Lower leg skin (tissue), 4 donors: Measurements from ENCODE around the gene SIK2. TPM values are rescaled to one million over a fixed set of nuclear protein-coding genes. Genes with fewer than 3 reads are reported as not detected.

ENCODE experiments used
- DNase-seq, 2 donors: peaks; one replicate each; pipeline ENCODE4 v3.0.0-alpha.2; 2019; ENCODE audit warnings: low spot score in 2 of 2
- H3K4me3 ChIP-seq: fragments of 200-600 bp; sonication (generic); 2 replicates; pipeline ENCODE4 v1.5.1; 2017; ENCODE audit warnings: mild to moderate bottlenecking, low read depth; ENCODE audit not compliant: poor library complexity, severe bottlenecking
- POLR2A ChIP-seq, 2 donors: fragments of 450-650 bp; IDR thresholded peaks; one replicate each; pipeline ENCODE4 v1.6.1; 2016 to 2017; ENCODE audit warnings: antibody characterized with exemption in 2 of 2, mild to moderate bottlenecking in 1 of 2, moderate library complexity in 1 of 2
- WGBS, 2 donors: methylation state at CpG; one replicate each; pipeline ENCODE4 v1.1.5; 2018; 5-methylcytosine and 5-hydroxymethylcytosine counted together
- intact Hi-C: fragments of 100-400 bp; cut with DNase I; formaldehyde crosslinking; loops from one replicate; pipeline ENCODE4 v1.15.0; 2023; ENCODE audit warnings: low total_unique reads
- total RNA-seq, 4 donors: library from RNA; depleted of rRNA; stranded (reverse); fragments of >200 nt; gene quantifications; one replicate each; pipeline ENCODE4 v1.1.0, GENCODE V29; 2016
- TF ChIP-seq, protein P1 (sequence below), 3 donors: fragments of 450-650 bp; IDR thresholded peaks; one replicate each; pipeline ENCODE4 v1.5.1; 2016; ENCODE audit warnings: antibody characterized with exemption in 3 of 3, mild to moderate bottlenecking in 3 of 3, moderate library complexity in 2 of 3

SIK2 gene
- total RNA-seq, 4 donors from 2014 or later = 15.4 to 19.5 (median 18.9) TPM

DNA sequence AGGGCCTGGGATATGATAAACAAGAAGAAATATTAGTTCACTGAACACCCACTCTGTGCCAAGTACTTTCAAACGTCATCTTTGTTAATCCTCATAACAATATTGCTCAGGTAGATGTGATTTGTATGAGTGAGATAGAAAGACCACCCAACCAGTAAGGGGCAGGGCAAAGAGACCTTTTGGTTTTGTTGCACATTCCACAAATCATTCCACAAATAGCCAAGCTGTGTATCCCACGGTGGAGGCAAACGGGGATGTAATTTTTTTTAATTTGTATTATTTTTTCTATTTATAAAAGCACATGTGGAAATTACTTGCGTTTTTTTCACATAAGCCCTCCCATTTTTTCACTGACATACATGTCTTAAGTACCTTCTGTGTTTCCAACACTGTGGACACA, 32.8 kb upstream of the SIK2 start:
- intact Hi-C loops = no loop called here
- H3K4me3 ChIP-seq = no peak overlapping the region
- TF ChIP-seq, protein P1, sequence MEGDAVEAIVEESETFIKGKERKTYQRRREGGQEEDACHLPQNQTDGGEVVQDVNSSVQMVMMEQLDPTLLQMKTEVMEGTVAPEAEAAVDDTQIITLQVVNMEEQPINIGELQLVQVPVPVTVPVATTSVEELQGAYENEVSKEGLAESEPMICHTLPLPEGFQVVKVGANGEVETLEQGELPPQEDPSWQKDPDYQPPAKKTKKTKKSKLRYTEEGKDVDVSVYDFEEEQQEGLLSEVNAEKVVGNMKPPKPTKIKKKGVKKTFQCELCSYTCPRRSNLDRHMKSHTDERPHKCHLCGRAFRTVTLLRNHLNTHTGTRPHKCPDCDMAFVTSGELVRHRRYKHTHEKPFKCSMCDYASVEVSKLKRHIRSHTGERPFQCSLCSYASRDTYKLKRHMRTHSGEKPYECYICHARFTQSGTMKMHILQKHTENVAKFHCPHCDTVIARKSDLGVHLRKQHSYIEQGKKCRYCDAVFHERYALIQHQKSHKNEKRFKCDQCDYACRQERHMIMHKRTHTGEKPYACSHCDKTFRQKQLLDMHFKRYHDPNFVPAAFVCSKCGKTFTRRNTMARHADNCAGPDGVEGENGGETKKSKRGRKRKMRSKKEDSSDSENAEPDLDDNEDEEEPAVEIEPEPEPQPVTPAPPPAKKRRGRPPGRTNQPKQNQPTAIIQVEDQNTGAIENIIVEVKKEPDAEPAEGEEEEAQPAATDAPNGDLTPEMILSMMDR (IDR thresholded peaks at IDR 0.05) = no peak
- TF ChIP-seq POLR2A (IDR thresholded peaks at IDR 0.05) = no peak
- WGBS, 2 donors = 61 to 74% methylated on average over 4 of the region's 4 CpGs
- no peak for DNase-seq

DNA sequence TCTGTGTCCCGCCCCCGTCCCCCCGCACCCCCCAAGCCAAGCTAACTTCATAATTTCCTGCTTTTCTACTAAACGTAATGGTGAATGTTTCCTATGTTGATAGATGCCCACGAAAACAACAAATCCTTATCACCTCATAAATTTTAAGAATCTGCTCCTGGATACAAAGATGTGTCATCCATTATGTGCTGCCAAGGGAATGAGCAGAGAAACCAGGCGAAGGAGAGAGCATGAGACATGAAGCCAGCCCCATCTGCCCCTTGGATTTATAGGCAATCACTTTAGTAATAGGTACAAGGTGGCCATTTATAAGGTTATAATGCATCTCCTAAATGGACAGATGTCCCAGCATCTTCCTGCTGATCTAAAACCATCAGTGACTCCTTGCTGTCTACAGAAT, 31.5 kb upstream of the SIK2 start:
- no peak for DNase-seq
- intact Hi-C loops = loop anchor here (10.0 kb wide), 1 partner anchor 274 kb away; no protein-coding TSS in a partner anchor
- TF ChIP-seq, protein P1 (IDR thresholded peaks at IDR 0.05) = no peak
- no peak for TF ChIP-seq POLR2A (IDR thresholded peaks at IDR 0.05)
- 58 to 61% methylated on average over 6 of the region's 6 CpGs for WGBS, 2 donors
- no peak overlapping the region for H3K4me3 ChIP-seq

DNA sequence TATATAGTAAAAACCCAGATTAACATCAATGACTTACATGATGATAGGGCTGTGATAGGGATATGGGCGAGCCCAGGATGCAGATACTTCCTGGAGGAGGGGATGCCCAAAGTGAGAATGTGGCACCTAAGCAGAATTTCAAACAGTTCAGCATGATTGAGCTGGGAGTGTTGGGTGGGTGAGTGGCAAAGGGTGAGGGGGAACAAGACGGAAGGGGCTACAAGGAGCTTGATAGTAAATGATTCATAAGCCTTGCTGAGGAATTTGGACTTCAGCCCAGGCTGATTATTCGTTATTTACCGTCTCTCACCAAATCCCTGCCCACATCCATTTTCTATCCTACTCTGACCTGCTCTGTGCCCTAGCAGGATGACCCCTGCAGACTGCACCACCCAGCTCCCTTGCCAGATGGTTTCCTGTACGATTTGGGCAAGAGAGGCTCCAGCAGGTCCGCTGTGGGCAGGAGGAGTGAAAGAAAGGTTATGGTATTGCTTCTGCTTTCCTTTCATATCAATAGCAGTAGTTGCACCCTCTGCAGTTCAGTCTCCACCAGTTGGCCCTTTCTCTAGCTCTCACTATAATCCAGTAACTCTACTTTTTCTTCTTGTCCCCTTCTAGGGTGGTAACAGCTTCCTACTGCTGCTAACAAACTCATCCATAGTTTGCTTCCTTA, 30.3 kb upstream of the SIK2 start:
- intact Hi-C loops = loop anchor here (10.0 kb wide), 1 partner anchor 273 kb away; no protein-coding TSS in a partner anchor
- WGBS, 2 donors = 35 to 47% methylated on average over 6 of the region's 6 CpGs
- TF ChIP-seq, protein P1 (IDR thresholded peaks at IDR 0.05) = no peak
- TF ChIP-seq POLR2A (IDR thresholded peaks at IDR 0.05) = no peak
- no peak for DNase-seq
- no peak overlapping the region for H3K4me3 ChIP-seq

DNA sequence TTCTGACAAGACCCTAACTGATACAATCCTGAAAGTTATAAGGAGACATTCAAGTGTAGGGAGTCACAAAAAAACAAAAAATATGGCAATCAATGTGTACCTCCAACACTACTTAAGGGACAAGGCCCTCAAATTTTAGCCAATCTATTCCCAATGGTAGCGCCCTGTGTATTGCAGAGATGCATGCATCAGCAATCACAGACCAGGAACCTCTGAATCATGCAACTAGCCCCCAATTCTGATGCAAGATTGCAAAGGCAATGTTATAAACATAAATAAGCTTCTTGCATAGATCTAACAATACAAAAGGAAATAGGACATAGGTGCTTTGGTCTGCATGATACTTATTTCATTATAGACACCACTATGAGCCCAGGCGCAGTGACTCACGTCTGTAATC, 29.7 kb upstream of the SIK2 start:
- TF ChIP-seq POLR2A (IDR thresholded peaks at IDR 0.05) = no peak
- TF ChIP-seq, protein P1 (IDR thresholded peaks at IDR 0.05) = no peak
- no peak for DNase-seq
- intact Hi-C loops = loop anchor here (10.0 kb wide), 1 partner anchor 272 kb away; no protein-coding TSS in a partner anchor
- H3K4me3 ChIP-seq = no peak overlapping the region
- WGBS, 2 donors = 89 to 94% methylated on average over 3 of the region's 3 CpGs

DNA sequence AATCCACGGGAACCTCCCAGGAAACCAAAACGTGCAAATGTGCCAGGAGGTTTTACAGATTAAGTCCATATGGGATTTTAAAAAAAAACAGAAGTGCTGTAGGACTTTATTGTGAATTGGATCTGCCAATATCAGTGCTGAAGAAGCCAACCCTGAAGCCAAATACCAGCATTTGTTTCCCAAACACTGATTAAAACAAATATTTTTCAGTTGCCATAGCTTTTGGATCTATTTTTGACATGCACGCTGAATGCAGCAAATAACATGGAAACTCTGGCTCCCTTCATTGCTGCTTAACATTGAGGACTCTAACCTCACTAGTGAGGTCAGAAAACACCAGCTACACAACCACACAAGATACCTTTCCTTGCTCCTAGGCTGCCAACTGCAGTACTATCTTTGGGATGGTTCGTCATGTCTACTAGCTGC, 28.4 kb upstream of the SIK2 start:
- TF ChIP-seq, protein P1 (IDR thresholded peaks at IDR 0.05) = no peak
- no peak for TF ChIP-seq POLR2A (IDR thresholded peaks at IDR 0.05)
- 15 to 16% methylated on average over 4 of the region's 4 CpGs for WGBS, 2 donors
- intact Hi-C loops = loop anchor here (10.0 kb wide), 1 partner anchor 271 kb away; no protein-coding TSS in a partner anchor
- no peak overlapping the region for H3K4me3 ChIP-seq
- no peak for DNase-seq
